COR-L47 (cell line): ENCODE results near the gene SALL3.

Experiments used
- DNase-seq: peaks from one replicate; lab custom pipeline; 2025; lab: John Stamatoyannopoulos, UW

The SALL3 gene

GRCh38 chr18:79006106-79006795 lies 26.6 kb downstream of the SALL3 start:
- DNase-seq = no peak

GRCh38 chr18:79007440-79007839 lies 27.8 kb downstream of the SALL3 start:
- no peak for DNase-seq

GRCh38 chr18:79008356-79008940 lies 28.8 kb downstream of the SALL3 start:
- DNase-seq = no peak

- DNase-seq = no peak
These were observed 31.2 kb downstream of the SALL3 start for GRCh38 chr18:79010802-79011201.

GRCh38 chr18:79011300-79011870 lies 31.8 kb downstream of the SALL3 start:
- DNase-seq = no peak

GRCh38 chr18:79013869-79014268 lies 34.3 kb downstream of the SALL3 start:
- no peak for DNase-seq

- no peak for DNase-seq
These were observed 39.3 kb downstream of the SALL3 start for GRCh38 chr18:79018911-79019310.

GRCh38 chr18:79019881-79020280 lies 40.3 kb downstream of the SALL3 start:
- DNase-seq = no peak

GRCh38 chr18:79022603-79023002 lies 43.0 kb downstream of the SALL3 start:
- no peak for DNase-seq

- DNase-seq = no peak
These were observed 46.9 kb downstream of the SALL3 start for GRCh38 chr18:79026491-79026890.

GRCh38 chr18:79030680-79031079 lies 51.1 kb downstream of the SALL3 start:
- DNase-seq = no peak

GRCh38 chr18:79042276-79042675 lies 62.7 kb downstream of the SALL3 start:
- no peak for DNase-seq

- DNase-seq = no peak
These were observed 63.7 kb downstream of the SALL3 start for GRCh38 chr18:79043288-79043687.

- no peak for DNase-seq
These were observed 66.9 kb downstream of the SALL3 start for GRCh38 chr18:79046522-79046921.

- no peak for DNase-seq
These were observed 68.1 kb downstream of the SALL3 start for GRCh38 chr18:79047556-79048244.

- DNase-seq = no peak
These were observed 68.6 kb downstream of the SALL3 start for GRCh38 chr18:79048245-79048632.

GRCh38 chr18:79049506-79049905 lies 69.9 kb downstream of the SALL3 start:
- no peak for DNase-seq
